K562 (cell line): ENCODE measurements around the gene STK4. TPM values are rescaled to one million over a fixed set of nuclear protein-coding genes. Genes with fewer than 3 reads are reported as not detected.

Source experiments
- ATAC-seq: fragments of 200-7000 bp; cut with Tn5 transposase; 3 replicates; pipeline ENCODE4 v1.9.1; 2020; ENCODE audit warnings: moderate library complexity
- BruUV-seq: library from RNA; stranded (reverse); fragments of 400-500 nt; replicated peaks from 2 replicates; lab custom pipeline; 2021; lab: Mats Ljungman, UMichigan
- CTCF ChIA-PET: fragments of 300-600 bp; formaldehyde crosslinking; extraction: SDS; loops from one replicate; lab custom pipeline; 2021; ENCODE audit warnings: low intra/inter-chr PET ratio; lab: Yijun Ruan, JAX
- POLR2A ChIA-PET: fragments of 300-600, 350-650 bp; sonication (Branson Sonifier 250); formaldehyde crosslinking; extraction: SDS; loops from one replicate; lab custom pipeline; 2021; ENCODE audit warnings: antibody characterized with exemption, inconsistent platforms; lab: Yijun Ruan, JAX
- DNase-seq, 4 experiments: peaks; one replicate each; pipeline versions ENCODE4 v3.0.0 to v3.0.0-alpha.2; 2011 to 2018; ENCODE audit warnings: low spot score in 3 of 4, mixed read lengths in 3 of 4; ENCODE audit errors: extremely low read depth in 1 of 4
- FAIRE-seq: peaks from 2 replicates; lab custom pipeline; 2011; peaks lifted over from hg19 to GRCh38; lab: Jason Lieb, UNC
- H2AFZ ChIP-seq: 2 replicates; pipeline ENCODE4 v1.6.0; 2011; ENCODE audit warnings: low read depth, low read length, control low read depth, inconsistent platforms
- H3K27ac ChIP-seq: fragments of 200-600 bp; 3 replicates; pipeline ENCODE4 v1.8.0; 2011; ENCODE audit warnings: low read depth, mild to moderate bottlenecking, control low read depth, inconsistent platforms, low read length, moderate library complexity, mixed read lengths; ENCODE audit errors: extremely low read depth
- H3K27me3 ChIP-seq, 2 experiments: fragments of 300-600 bp in 1 of 2; 2 replicates in 1 of 2; 3 replicates in 1 of 2; pipeline versions ENCODE4 v1.6.0 to v1.8.0; 2011; ENCODE audit warnings: inconsistent platforms in 2 of 2, low read length in 2 of 2, mild to moderate bottlenecking in 1 of 2, mixed read lengths in 1 of 2, moderate library complexity in 1 of 2; ENCODE audit not compliant: control insufficient read depth in 2 of 2, insufficient read depth in 2 of 2
- H3K36me3 ChIP-seq: fragments of 300-600 bp; 3 replicates; pipeline ENCODE4 v1.8.0; 2011; ENCODE audit warnings: mild to moderate bottlenecking, low read length, inconsistent platforms; ENCODE audit not compliant: control insufficient read depth, insufficient read depth
- H3K4me1 ChIP-seq, 2 experiments: fragments of 200-600 bp in 1 of 2; replicated peaks in 1 of 2; 2 replicates in 1 of 2; 3 replicates in 1 of 2; pipeline versions ENCODE4 v1.5.1 to v1.8.0; 2011; ENCODE audit warnings: inconsistent platforms in 2 of 2, low read length in 2 of 2, mild to moderate bottlenecking in 1 of 2, mixed read lengths in 1 of 2, moderate library complexity in 1 of 2; ENCODE audit not compliant: control insufficient read depth in 2 of 2, insufficient read depth in 2 of 2
- H3K4me2 ChIP-seq: 2 replicates; pipeline ENCODE4 v1.6.1; 2011; ENCODE audit warnings: low read length, control low read depth, inconsistent platforms, mixed read lengths; ENCODE audit not compliant: insufficient read depth
- H3K4me3 ChIP-seq: fragments of 200-600 bp; sonication (generic), shearing (Covaris generic); 2 replicates; pipeline ENCODE4 v1.5.1; 2016; ENCODE audit warnings: control low read depth, inconsistent platforms
- H3K79me2 ChIP-seq: fragments of 200-600 bp; 3 replicates; pipeline ENCODE4 v1.8.0; 2011; ENCODE audit warnings: low read length, inconsistent platforms; ENCODE audit not compliant: control insufficient read depth, insufficient read depth
- H3K9ac ChIP-seq, 2 experiments: 2 replicates each; pipeline versions ENCODE4 v1.6.0 to v1.6.1; 2011; ENCODE audit warnings: low read depth in 2 of 2, low read length in 2 of 2, control low read depth in 1 of 2, inconsistent platforms in 1 of 2, mild to moderate bottlenecking in 1 of 2, mixed read lengths in 1 of 2; ENCODE audit not compliant: insufficient read depth in 1 of 2
- H3K9me1 ChIP-seq: one replicate; pipeline ENCODE4 v1.6.0; 2011; ENCODE audit warnings: inconsistent platforms, mild to moderate bottlenecking, low read length, moderate library complexity; ENCODE audit not compliant: control insufficient read depth, insufficient read depth
- H3K9me3 ChIP-seq: replicated peaks from 2 replicates; pipeline ENCODE4 v1.5.1; 2011; ENCODE audit warnings: low read depth, low read length, inconsistent platforms; ENCODE audit not compliant: control insufficient read depth, insufficient read depth
- H4K20me1 ChIP-seq: replicated peaks from 2 replicates; pipeline ENCODE4 v1.6.1; 2011; ENCODE audit warnings: low read length, inconsistent platforms, mixed read lengths; ENCODE audit not compliant: control insufficient read depth, insufficient read depth
- ARID4B ChIP-seq: sonication (generic); formaldehyde crosslinking; IDR thresholded peaks from 2 replicates; pipeline ENCODE4 v1.8.0; 2022; ENCODE audit warnings: mild to moderate bottlenecking, missing genetic modification reagents
- C11orf30 ChIP-seq: fragments of 450-650 bp; IDR thresholded peaks from 2 replicates; pipeline ENCODE4 v1.6.1; 2016; ENCODE audit warnings: low read depth, mild to moderate bottlenecking
- CCNT2 ChIP-seq: IDR thresholded peaks from 2 replicates; pipeline ENCODE4 v1.6.1; 2011; ENCODE audit warnings: borderline replicate concordance, low read depth, mild to moderate bottlenecking, moderate library complexity, mixed read lengths, low read length; ENCODE audit not compliant: insufficient read length; ENCODE audit errors: extremely low read depth
- COPS2 ChIP-seq: fragments of 450-650 bp; conservative IDR thresholded peaks from 2 replicates; pipeline ENCODE4 v1.6.1; 2016; ENCODE audit warnings: mild to moderate bottlenecking, moderate library complexity
- ETS2 ChIP-seq: IDR thresholded peaks from 2 replicates; pipeline ENCODE4 v1.6.1; 2016; ENCODE audit warnings: borderline replicate concordance, missing genetic modification characterization, mild to moderate bottlenecking, moderate library complexity, missing compliant biosample characterization; ENCODE audit not compliant: poor library complexity, severe bottlenecking
- PHF20 ChIP-seq: fragments of 450-650 bp; IDR thresholded peaks from 2 replicates; pipeline ENCODE4 v1.6.1; 2018; ENCODE audit not compliant: partially characterized antibody
- ZFP36 ChIP-seq: fragments of 150-350 bp; IDR thresholded peaks from 2 replicates; pipeline ENCODE4 v1.6.1; 2018; ENCODE audit warnings: low read length, low read depth; ENCODE audit not compliant: partially characterized antibody
- WGBS: fragments of 100-300 bp; shearing (Covaris generic); methylation state at CpG from one replicate; pipeline ENCODE4 v1.1.6; 2016; ENCODE audit warnings: low coverage, mixed read lengths; ENCODE audit not compliant: insufficient coverage; ENCODE audit errors: missing lambda C conversion rate; 5-methylcytosine and 5-hydroxymethylcytosine counted together
- in situ Hi-C: fragments of 300-500 bp; cut with MboI; formaldehyde crosslinking; loops from 4 replicates; pipeline ENCODE4 v1.15.0; 2018; ENCODE audit warnings: inconsistent platforms, mixed read lengths
- intact Hi-C: fragments of 100-400 bp; cut with micrococcal nuclease; formaldehyde crosslinking; loops from 2 replicates; pipeline ENCODE4 v1.14.2; 2022
- polyA plus RNA-seq, 8 experiments: library from polyadenylated mRNA; depleted of rRNA in 4 of 8; stranded (reverse) in 5 of 8; unstranded in 3 of 8; fragments of >200 nt; fragmentation: Nextera tagmentation in 2 of 8; fragmentation: Illumina TruSeq in 1 of 8; extraction: Ambion mirVana in 2 of 8; extraction: Trizol in 1 of 8; gene quantifications; 2 replicates each; pipeline versions ENCODE4 v1.2.1 to v1.2.3, GENCODE V29; 2011 to 2014; ENCODE audit warnings: inconsistent platforms in 1 of 8, missing spikeins in 1 of 8
- total RNA-seq, 7 experiments: library from RNA; depleted of rRNA in 6 of 7; stranded (reverse); fragments of >200 nt in 6 of 7; fragmentation: Illumina TruSeq in 2 of 7; extraction: Trizol in 2 of 7; gene quantifications; 2 replicates each; pipeline versions ENCODE4 v1.2.1 to v1.2.3, GENCODE V29; 2011 to 2021; ENCODE audit warnings: low replicate concordance in 1 of 7
- TF ChIP-seq, protein P1 (sequence below): sonication (generic); IDR thresholded peaks from 2 replicates; pipeline ENCODE4 v1.6.1; 2016
- TF ChIP-seq, protein P2 (sequence below): fragments of 250-450 bp; sonication (Bioruptor Pico); IDR thresholded peaks from 2 replicates; pipeline ENCODE4 v1.4.0; 2020; ENCODE audit warnings: mild to moderate bottlenecking, moderate library complexity

The STK4 gene
- total and polyA plus RNA-seq, 9 of the 15 experiments (the other 6 are each of a cell fraction or from before 2014, with no cell fraction given) = 11.9 to 30.6 (median 22.2) TPM

DNA sequence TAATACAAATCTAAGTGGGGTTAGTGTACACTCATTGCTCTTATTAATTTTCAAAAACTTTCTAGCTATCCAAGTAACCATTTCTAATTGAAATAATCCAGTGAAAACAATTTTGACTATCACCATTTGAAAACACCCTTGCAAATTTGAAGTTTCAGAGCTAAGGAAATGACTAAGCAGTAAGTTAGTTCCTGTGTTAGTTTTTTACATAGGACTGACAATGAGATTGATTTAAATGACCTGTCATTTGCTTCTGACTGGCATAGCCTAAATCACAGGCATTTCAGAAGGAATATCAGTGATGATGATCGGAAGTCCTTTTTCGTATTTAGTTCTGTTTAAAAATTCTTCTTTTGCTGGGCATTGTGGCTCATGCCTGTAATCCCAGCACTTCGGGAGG is 27.0 kb downstream of the STK4 start (continued):
- TF ChIP-seq, protein P1, sequence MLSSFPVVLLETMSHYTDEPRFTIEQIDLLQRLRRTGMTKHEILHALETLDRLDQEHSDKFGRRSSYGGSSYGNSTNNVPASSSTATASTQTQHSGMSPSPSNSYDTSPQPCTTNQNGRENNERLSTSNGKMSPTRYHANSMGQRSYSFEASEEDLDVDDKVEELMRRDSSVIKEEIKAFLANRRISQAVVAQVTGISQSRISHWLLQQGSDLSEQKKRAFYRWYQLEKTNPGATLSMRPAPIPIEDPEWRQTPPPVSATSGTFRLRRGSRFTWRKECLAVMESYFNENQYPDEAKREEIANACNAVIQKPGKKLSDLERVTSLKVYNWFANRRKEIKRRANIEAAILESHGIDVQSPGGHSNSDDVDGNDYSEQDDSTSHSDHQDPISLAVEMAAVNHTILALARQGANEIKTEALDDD = peak; percentile 40; the same call in 1 of the 2 replicates

GRCh38 chr20:44997171-44997570 is 30.9 kb downstream of the STK4 start:
- Histone ChIP-seq H3K4me1 (peaks cover 0 to 8% of the 10 kb centered on the region in 2 experiments; a peak in 3 of 5 replicates), H3K4me3 (no peak overlapping the region), H3K9me1 (no peaks in the 10 kb centered on the region), H4K20me1 (no peaks in the 10 kb centered on the region), H3K9me3 (no peaks in the 10 kb centered on the region), H3K27me3 (no peaks in the 10 kb centered on the region), H3K9ac (no peak overlapping the region), H2AFZ (no peak overlapping the region), H3K79me2 (peaks cover 6% of the 10 kb centered on the region; the same call in 2 of the 3 replicates), H3K36me3 (peaks cover 68% of the 10 kb centered on the region), H3K27ac (no peak overlapping the region), H3K4me2 (no peak overlapping the region)
- FAIRE-seq = no peak
- no TSS peak for BruUV-seq
- in situ Hi-C loops (no loop called here), intact Hi-C loops (no loop called here)
- no peak for DNase-seq
- ATAC-seq = no peak
- 95% methylated on average over 6 of the region's 6 CpGs for WGBS
- POLR2A ChIA-PET = interaction anchor here (0.6 kb wide), 1 partner anchor 388 kb away, joined by 3 read pairs; no protein-coding TSS in a partner anchor
- CTCF ChIA-PET = no interaction called here
- TF ChIP-seq ETS2 (tag) (no peak), PHF20 (no peak), COPS2 (no peak), CCNT2 (no peak), C11orf30 (no peak), ZFP36 (no peak), ARID4B (CRISPR knock-in tag) (no peak)
- TF ChIP-seq, protein P2, sequence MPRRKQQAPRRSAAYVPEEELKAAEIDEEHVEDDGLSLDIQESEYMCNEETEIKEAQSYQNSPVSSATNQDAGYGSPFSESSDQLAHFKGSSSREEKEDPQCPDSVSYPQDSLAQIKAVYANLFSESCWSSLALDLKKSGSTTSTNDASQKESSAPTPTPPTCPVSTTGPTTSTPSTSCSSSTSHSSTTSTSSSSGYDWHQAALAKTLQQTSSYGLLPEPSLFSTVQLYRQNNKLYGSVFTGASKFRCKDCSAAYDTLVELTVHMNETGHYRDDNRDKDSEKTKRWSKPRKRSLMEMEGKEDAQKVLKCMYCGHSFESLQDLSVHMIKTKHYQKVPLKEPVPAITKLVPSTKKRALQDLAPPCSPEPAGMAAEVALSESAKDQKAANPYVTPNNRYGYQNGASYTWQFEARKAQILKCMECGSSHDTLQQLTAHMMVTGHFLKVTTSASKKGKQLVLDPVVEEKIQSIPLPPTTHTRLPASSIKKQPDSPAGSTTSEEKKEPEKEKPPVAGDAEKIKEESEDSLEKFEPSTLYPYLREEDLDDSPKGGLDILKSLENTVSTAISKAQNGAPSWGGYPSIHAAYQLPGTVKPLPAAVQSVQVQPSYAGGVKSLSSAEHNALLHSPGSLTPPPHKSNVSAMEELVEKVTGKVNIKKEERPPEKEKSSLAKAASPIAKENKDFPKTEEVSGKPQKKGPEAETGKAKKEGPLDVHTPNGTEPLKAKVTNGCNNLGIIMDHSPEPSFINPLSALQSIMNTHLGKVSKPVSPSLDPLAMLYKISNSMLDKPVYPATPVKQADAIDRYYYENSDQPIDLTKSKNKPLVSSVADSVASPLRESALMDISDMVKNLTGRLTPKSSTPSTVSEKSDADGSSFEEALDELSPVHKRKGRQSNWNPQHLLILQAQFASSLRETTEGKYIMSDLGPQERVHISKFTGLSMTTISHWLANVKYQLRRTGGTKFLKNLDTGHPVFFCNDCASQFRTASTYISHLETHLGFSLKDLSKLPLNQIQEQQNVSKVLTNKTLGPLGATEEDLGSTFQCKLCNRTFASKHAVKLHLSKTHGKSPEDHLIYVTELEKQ = no peak
